Mesothelial cell of epicardium (in vitro differentiated cells): ENCODE measurements around the gene RRAGA. TPM values are rescaled to one million over a fixed set of nuclear protein-coding genes. Genes with fewer than 3 reads are reported as not detected.

Source experiments
- DNase-seq, 2 experiments: peaks; one replicate each; pipeline ENCODE4 v3.0.0; 2021; ENCODE audit warnings: low spot score in 2 of 2; ENCODE audit not compliant: unreplicated experiment in 2 of 2
- H3K27ac Mint-ChIP-seq: 2 replicates; pipeline ENCODE4 v1.8.0; 2021; ENCODE audit warnings: mixed read lengths
- H3K27me3 Mint-ChIP-seq: 2 replicates; pipeline ENCODE4 v1.8.0; 2021; ENCODE audit warnings: low read depth, mixed read lengths
- H3K36me3 Mint-ChIP-seq: 2 replicates; pipeline ENCODE4 v1.8.0; 2021; ENCODE audit warnings: mixed read lengths
- H3K4me1 Mint-ChIP-seq: 2 replicates; pipeline ENCODE4 v1.8.0; 2021; ENCODE audit warnings: mixed read lengths
- H3K4me3 Mint-ChIP-seq: 2 replicates; pipeline ENCODE4 v1.8.0; 2021; ENCODE audit warnings: mild to moderate bottlenecking, moderate library complexity, mixed read lengths
- H3K9me3 Mint-ChIP-seq: 2 replicates; pipeline ENCODE4 v1.8.0; 2021; ENCODE audit warnings: mixed read lengths
- CTCF ChIP-seq: fragments of 200-600 bp; sonication (generic); IDR thresholded peaks from one replicate; pipeline ENCODE4 v1.5.0; 2021; ENCODE audit warnings: antibody characterized with exemption; ENCODE audit not compliant: unreplicated experiment
- total RNA-seq: library from RNA; stranded (reverse); gene quantifications from 3 replicates; pipeline ENCODE4 v1.2.1, GENCODE V29; 2021

RRAGA gene
- total RNA-seq, 1 donor from 2014 or later, result 56.6 TPM

- no peak overlapping the region for H3K4me3 Mint-ChIP-seq
- no peaks in the 10 kb centered on the region for H3K9me3 Mint-ChIP-seq
- no peak for TF ChIP-seq CTCF
- H3K27ac Mint-ChIP-seq, result no peak overlapping the region
- peaks cover 7% of the 10 kb centered on the region for H3K4me1 Mint-ChIP-seq
- no peak for DNase-seq
- H3K36me3 Mint-ChIP-seq, result no peaks in the 10 kb centered on the region
- H3K27me3 Mint-ChIP-seq, result peaks cover 9% of the 10 kb centered on the region
Measured at GRCh38 chr9:19022206-19022605, 27.0 kb upstream of the RRAGA start.

GRCh38 chr9:19023078-19023477, 26.1 kb upstream of the RRAGA start:
- Mint-ChIP-seq H3K9me3 (no peaks in the 10 kb centered on the region), H3K4me1 (peaks cover 7% of the 10 kb centered on the region), H3K27me3 (peaks cover 9% of the 10 kb centered on the region), H3K27ac (no peak overlapping the region), H3K36me3 (no peaks in the 10 kb centered on the region), H3K4me3 (no peak overlapping the region)
- no peak for DNase-seq
- TF ChIP-seq CTCF, result no peak

- no peak for DNase-seq
- TF ChIP-seq CTCF, result no peak
- Mint-ChIP-seq H3K27me3 (peaks cover 18% of the 10 kb centered on the region), H3K4me1 (peaks cover 15% of the 10 kb centered on the region), H3K27ac (no peak overlapping the region), H3K36me3 (no peaks in the 10 kb centered on the region), H3K9me3 (no peaks in the 10 kb centered on the region), H3K4me3 (no peak overlapping the region)
Measured at GRCh38 chr9:19026375-19026774, 22.9 kb upstream of the RRAGA start.

GRCh38 chr9:19027825-19028224, 21.4 kb upstream of the RRAGA start:
- Mint-ChIP-seq H3K4me3 (no peak overlapping the region), H3K9me3 (no peaks in the 10 kb centered on the region), H3K36me3 (no peaks in the 10 kb centered on the region), H3K27me3 (peaks cover 16% of the 10 kb centered on the region), H3K4me1 (peaks cover 15% of the 10 kb centered on the region), H3K27ac (no peak overlapping the region)
- no peak for TF ChIP-seq CTCF
- no peak for DNase-seq

GRCh38 chr9:19028835-19029451, 20.3 kb upstream of the RRAGA start:
- H3K27me3 Mint-ChIP-seq, result peaks cover 11% of the 10 kb centered on the region
- no peak for DNase-seq
- H3K4me1 Mint-ChIP-seq, result peaks cover 12% of the 10 kb centered on the region
- H3K9me3 Mint-ChIP-seq, result no peaks in the 10 kb centered on the region
- no peaks in the 10 kb centered on the region for H3K36me3 Mint-ChIP-seq
- peak; percentile 86 for TF ChIP-seq CTCF
- H3K27ac Mint-ChIP-seq, result no peak overlapping the region
- no peak overlapping the region for H3K4me3 Mint-ChIP-seq

- H3K36me3 Mint-ChIP-seq, result no peaks in the 10 kb centered on the region
- no peak for DNase-seq
- no peak overlapping the region for H3K27ac Mint-ChIP-seq
- no peak for TF ChIP-seq CTCF
- H3K27me3 Mint-ChIP-seq, result peaks cover 14% of the 10 kb centered on the region
- peaks cover 5% of the 10 kb centered on the region for H3K9me3 Mint-ChIP-seq
- H3K4me3 Mint-ChIP-seq, result no peak overlapping the region
- H3K4me1 Mint-ChIP-seq, result peaks cover 8% of the 10 kb centered on the region
Measured at GRCh38 chr9:19030899-19031298, 18.3 kb upstream of the RRAGA start.
